H1 (cell line): Measurements from ENCODE around the gene BNIP5. TPM values are rescaled to one million over a fixed set of nuclear protein-coding genes. Genes with fewer than 3 reads are reported as not detected.

ENCODE experiments used
- CTCF ChIA-PET: fragments of 300-600 bp; sonication (Branson Sonifier 250); formaldehyde crosslinking; loops from one replicate; lab custom pipeline; 2021; ENCODE audit not compliant: partially characterized antibody; lab: Charles Lee
- POLR2A ChIA-PET: fragments of 300-600 bp; sonication (Branson Sonifier 250); formaldehyde crosslinking; loops from one replicate; lab custom pipeline; 2021; ENCODE audit warnings: inconsistent platforms; ENCODE audit not compliant: partially characterized antibody; lab: Charles Lee
- DNase-seq, 2 experiments: peaks; one replicate each; pipeline versions ENCODE4 v3.0.0 to v3.0.0-alpha.2; 2010 to 2022; ENCODE audit warnings: low spot score in 2 of 2, low read depth in 1 of 2, mixed read lengths in 1 of 2
- FAIRE-seq: peaks from 2 replicates; lab custom pipeline; 2011; peaks lifted over from hg19 to GRCh38; lab: Jason Lieb, UNC
- H2AFZ ChIP-seq: 2 replicates; pipeline ENCODE4 v1.8.1; 2012; ENCODE audit warnings: low read length, inconsistent platforms
- H2AK5ac ChIP-seq: 2 replicates; pipeline ENCODE4 v1.6.1; 2013; ENCODE audit warnings: low read depth, low read length
- H2BK120ac ChIP-seq: replicated peaks from 2 replicates; pipeline ENCODE3; 2013; ENCODE audit warnings: low read depth, low read length, inconsistent platforms
- H2BK12ac ChIP-seq: 2 replicates; pipeline ENCODE4 v1.6.1; 2013; ENCODE audit warnings: low read depth, low read length
- H2BK15ac ChIP-seq: 2 replicates; pipeline ENCODE4 v1.6.1; 2013; ENCODE audit warnings: low read length
- H2BK20ac ChIP-seq: 2 replicates; pipeline ENCODE4 v1.6.1; 2013; ENCODE audit warnings: low read length
- H2BK5ac ChIP-seq: 2 replicates; pipeline ENCODE4 v1.6.1; 2013; ENCODE audit warnings: low read depth, low read length
- H3K14ac ChIP-seq: 2 replicates; pipeline ENCODE4 v1.6.1; 2013; ENCODE audit warnings: inconsistent platforms; ENCODE audit not compliant: insufficient read length
- H3K18ac ChIP-seq: 2 replicates; pipeline ENCODE4 v1.6.1; 2013; ENCODE audit warnings: low read length; ENCODE audit errors: extremely low read depth
- H3K23ac ChIP-seq: 2 replicates; pipeline ENCODE4 v1.6.1; 2013; ENCODE audit warnings: inconsistent platforms; ENCODE audit not compliant: insufficient read length
- H3K23me2 ChIP-seq: 2 replicates; pipeline ENCODE4 v1.6.1; 2013; ENCODE audit warnings: low read depth, low read length
- H3K27ac ChIP-seq: 2 replicates; pipeline ENCODE4 v1.6.1; 2011; ENCODE audit warnings: low read depth, low read length, inconsistent platforms
- H3K27me3 ChIP-seq, 4 experiments: replicated peaks in 1 of 4; 1 replicate in 1 of 4; 2 replicates in 3 of 4; pipeline versions ENCODE4 v1.6.1 to v1.8.1; 2011 to 2013; ENCODE audit warnings: low read length in 3 of 4, mild to moderate bottlenecking in 3 of 4, inconsistent platforms in 2 of 4, mixed read lengths in 2 of 4, moderate library complexity in 1 of 4; ENCODE audit not compliant: control insufficient read depth in 3 of 4, insufficient read depth in 3 of 4; ENCODE audit errors: extremely low read depth in 1 of 4
- H3K36me3 ChIP-seq, 4 experiments: 2 replicates each; pipeline versions ENCODE4 v1.6.1 to v1.8.1; 2011 to 2013; ENCODE audit warnings: mild to moderate bottlenecking in 4 of 4, low read length in 3 of 4, moderate library complexity in 2 of 4, control low read depth in 1 of 4, inconsistent platforms in 1 of 4; ENCODE audit not compliant: insufficient read depth in 4 of 4, control insufficient read depth in 2 of 4
- H3K4ac ChIP-seq: replicated peaks from 2 replicates; pipeline ENCODE3; 2013; ENCODE audit warnings: low read length, low read depth, mixed read lengths, inconsistent platforms; ENCODE audit not compliant: insufficient read length
- H3K4me1 ChIP-seq, 4 experiments: replicated peaks in 1 of 4; 1 replicate in 1 of 4; 2 replicates in 3 of 4; pipeline versions ENCODE4 v1.6.1 to v1.8.1; 2011 to 2013; ENCODE audit warnings: low read length in 3 of 4, inconsistent platforms in 2 of 4, mixed read lengths in 1 of 4; ENCODE audit not compliant: insufficient read depth in 4 of 4, control insufficient read depth in 3 of 4
- H3K4me2 ChIP-seq, 2 experiments: 2 replicates each; pipeline versions ENCODE4 v1.6.1 to v1.8.1; 2011 to 2013; ENCODE audit warnings: low read depth in 2 of 2, low read length in 2 of 2, control low read depth in 1 of 2, inconsistent platforms in 1 of 2, mild to moderate bottlenecking in 1 of 2; ENCODE audit not compliant: insufficient read depth in 1 of 2
- H3K4me3 ChIP-seq, 4 experiments: fragments of 200-600, 300-600 bp in 1 of 4; sonication (generic), shearing (Covaris generic), sonication (Bioruptor Twin) in 1 of 4; 2 replicates each; pipeline versions ENCODE4 v1.5.1 to v1.8.1; 2011 to 2016; ENCODE audit warnings: low read length in 4 of 4, low read depth in 3 of 4, control low read depth in 2 of 4, inconsistent platforms in 2 of 4, mild to moderate bottlenecking in 2 of 4, mixed read lengths in 1 of 4, moderate library complexity in 1 of 4; ENCODE audit not compliant: insufficient read depth in 2 of 4; ENCODE audit errors: extremely low read depth in 1 of 4
- H3K56ac ChIP-seq: replicated peaks from 2 replicates; pipeline ENCODE3; 2013; ENCODE audit warnings: low read depth, mild to moderate bottlenecking, mixed read lengths, low read length, inconsistent platforms; ENCODE audit not compliant: insufficient read length
- H3K79me1 ChIP-seq: 2 replicates; pipeline ENCODE4 v1.6.1; 2013; ENCODE audit warnings: low read depth, low read length, control low read depth
- H3K79me2 ChIP-seq, 2 experiments: 2 replicates each; pipeline versions ENCODE4 v1.6.1 to v1.8.1; 2012 to 2013; ENCODE audit warnings: low read length in 2 of 2, mild to moderate bottlenecking in 2 of 2, inconsistent platforms in 1 of 2; ENCODE audit not compliant: insufficient read depth in 2 of 2, control insufficient read depth in 1 of 2
- H3K9ac ChIP-seq, 4 experiments: replicated peaks in 1 of 4; 1 replicate in 1 of 4; 2 replicates in 3 of 4; pipeline versions ENCODE4 v1.6.1 to v1.8.1; 2011 to 2013; ENCODE audit warnings: low read depth in 3 of 4, low read length in 3 of 4, control low read depth in 2 of 4, mild to moderate bottlenecking in 2 of 4, moderate library complexity in 2 of 4, inconsistent platforms in 1 of 4; ENCODE audit errors: extremely low read depth in 1 of 4
- H3K9me3 ChIP-seq, 2 experiments: 2 replicates each; pipeline versions ENCODE4 v1.6.1 to v1.8.1; 2012 to 2013; ENCODE audit warnings: mild to moderate bottlenecking in 2 of 2, moderate library complexity in 2 of 2, control low read depth in 1 of 2, inconsistent platforms in 1 of 2, low read depth in 1 of 2, low read length in 1 of 2, mixed read lengths in 1 of 2; ENCODE audit not compliant: insufficient read depth in 2 of 2
- H4K20me1 ChIP-seq, 2 experiments: replicated peaks in 1 of 2; 2 replicates each; pipeline versions ENCODE3 to v1.8.1; 2011 to 2013; ENCODE audit warnings: inconsistent platforms in 2 of 2, low read length in 2 of 2, mild to moderate bottlenecking in 1 of 2; ENCODE audit not compliant: insufficient read depth in 2 of 2, control insufficient read depth in 1 of 2
- H4K5ac ChIP-seq: 2 replicates; pipeline ENCODE4 v1.6.1; 2013; ENCODE audit warnings: low read length, low read depth, mixed read lengths, inconsistent platforms; ENCODE audit not compliant: insufficient read length
- H4K8ac ChIP-seq: 2 replicates; pipeline ENCODE4 v1.8.0; 2013; ENCODE audit warnings: mild to moderate bottlenecking, moderate library complexity, low read length, inconsistent platforms; ENCODE audit not compliant: insufficient read depth; ENCODE audit errors: extremely low read depth
- H4K91ac ChIP-seq: replicated peaks from 2 replicates; pipeline ENCODE3; 2013; ENCODE audit warnings: low read length, mixed read lengths, inconsistent platforms; ENCODE audit not compliant: insufficient read length
- CHD1 ChIP-seq: IDR thresholded peaks from 2 replicates; pipeline ENCODE4 v1.6.1; 2012; ENCODE audit warnings: low read depth, low read length, improper control_type of control experiment
- E2F6 ChIP-seq: IDR thresholded peaks from 2 replicates; pipeline ENCODE4 v1.6.1; 2012; ENCODE audit warnings: inconsistent platforms
- MAFK ChIP-seq: IDR thresholded peaks from 2 replicates; pipeline ENCODE4 v1.6.1; 2012; ENCODE audit warnings: low read depth, mild to moderate bottlenecking, improper control_type of control experiment, low read length
- NANOG ChIP-seq: IDR thresholded peaks from 2 replicates; pipeline ENCODE4 v1.6.1; 2011; ENCODE audit warnings: low read length, low read depth, mild to moderate bottlenecking, inconsistent platforms; ENCODE audit not compliant: insufficient read depth, poor library complexity, severe bottlenecking
- RXRA ChIP-seq: IDR thresholded peaks from 2 replicates; pipeline ENCODE4 v1.6.1; 2011; ENCODE audit warnings: low read depth, mild to moderate bottlenecking, low read length, moderate library complexity; ENCODE audit not compliant: insufficient read depth
- SRF ChIP-seq: IDR thresholded peaks from 2 replicates; pipeline ENCODE4 v1.6.1; 2011; ENCODE audit warnings: mild to moderate bottlenecking, low read depth, low read length, moderate library complexity
- TAF1 ChIP-seq: IDR thresholded peaks from 2 replicates; pipeline ENCODE4 v1.6.1; 2011; ENCODE audit warnings: mild to moderate bottlenecking, low read depth, low read length
- WGBS, 2 experiments: shearing (Covaris generic) in 1 of 2; methylation state at CpG; one replicate each; pipeline versions ENCODE4 v1.1.6 to v1.1.7; 2013 to 2015; ENCODE audit warnings: low lambda C conversion rate in 2 of 2, mixed read lengths in 2 of 2, inconsistent platforms in 1 of 2, low coverage in 1 of 2, missing lambda C conversion rate in 1 of 2; ENCODE audit not compliant: insufficient replicate concordance in 2 of 2, insufficient coverage in 1 of 2, insufficient read length in 1 of 2; ENCODE audit errors: extremely low coverage in 1 of 2, missing lambda C conversion rate in 1 of 2; 5-methylcytosine and 5-hydroxymethylcytosine counted together
- polyA plus RNA-seq, 7 experiments: library from polyadenylated mRNA; depleted of rRNA in 3 of 7; stranded (reverse) in 5 of 7; unstranded in 2 of 7; fragments of >200 nt in 5 of 7; fragments of 200-250 nt in 2 of 7; gene quantifications; 1 replicate in 5 of 7; 2 replicates in 1 of 7; 4 replicates in 1 of 7; pipeline versions ENCODE4 v1.2.1 to v1.2.3, GENCODE V29; 2011 to 2013; ENCODE audit warnings: missing spikeins in 2 of 7, mixed read lengths in 2 of 7
- total RNA-seq: library from RNA; stranded (reverse); fragmentation: NEBNext Ultra II Directional; extraction: Animal tissue kit (Norgen Biotek cat#: 25700); gene quantifications from 2 replicates; pipeline ENCODE4 v1.2.1, GENCODE V29; 2021

The BNIP5 gene
- total and polyA plus RNA-seq, 2 of the 8 experiments (the other 6 are each of a cell fraction or from before 2014, with no cell fraction given), result not detected

DNA sequence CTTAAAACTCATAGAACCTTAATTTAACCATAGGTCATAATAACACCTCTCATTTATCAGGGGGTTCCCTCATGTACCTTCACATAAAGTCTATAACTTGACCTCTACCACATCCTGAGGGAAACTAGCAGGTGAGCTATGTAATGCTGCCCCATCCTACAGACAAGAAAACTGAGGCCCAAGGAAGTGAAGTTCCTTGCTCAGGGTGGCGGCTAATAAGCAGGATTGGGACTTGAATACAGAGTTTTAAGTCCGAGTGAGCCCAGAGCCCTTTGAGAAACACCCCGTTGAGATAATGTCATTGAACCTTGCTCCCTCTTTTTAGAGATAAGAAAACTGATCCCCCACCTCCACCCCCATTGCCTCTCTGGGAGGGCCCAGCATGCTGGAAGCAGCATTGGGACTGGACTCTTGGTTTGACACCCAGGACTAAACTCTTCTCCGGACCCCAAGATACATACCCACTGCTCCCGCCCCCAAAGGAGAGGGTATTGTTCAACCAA, 429 bp downstream of the BNIP5 start:
- no peak overlapping the region for H2AK5ac ChIP-seq
- no peak overlapping the region for H2BK12ac ChIP-seq
- H3K23me2 ChIP-seq, result peaks cover 3% of the 10 kb centered on the region; the same call in 1 of the 2 replicates
- ChIA-PET POLR2A (no interaction called here), CTCF (interaction anchor here (1.3 to 2.9 kb wide), 2 partner anchors 22 to 24 kb away, joined by 3 to 13 read pairs; no protein-coding TSS in a partner anchor)
- H3K56ac ChIP-seq, result no peak overlapping the region
- H4K5ac ChIP-seq, result no peak overlapping the region
- peaks cover 0 to 5% (median 2%) of the 10 kb centered on the region in 4 experiments; a peak in 4 of 7 replicates for H3K4me1 ChIP-seq
- H3K4me2 ChIP-seq, result no peak overlapping the region
- no peaks in the 10 kb centered on the region for H3K79me2 ChIP-seq
- H2AFZ ChIP-seq, result no peak overlapping the region
- H3K79me1 ChIP-seq, result no peaks in the 10 kb centered on the region
- no peak overlapping the region for H4K8ac ChIP-seq
- H2BK15ac ChIP-seq, result no peak overlapping the region
- H3K23ac ChIP-seq, result no peak overlapping the region
- H2BK20ac ChIP-seq, result no peak overlapping the region
- no peak for FAIRE-seq
- no peak overlapping the region for H3K4me3 ChIP-seq
- no peaks in the 10 kb centered on the region for H4K20me1 ChIP-seq
- TF ChIP-seq SRF, result no peak
- TF ChIP-seq NANOG, result no peak
- no peak for TF ChIP-seq CHD1
- TF ChIP-seq E2F6, result no peak
- no peak for TF ChIP-seq RXRA
- no peak for TF ChIP-seq TAF1
- no peak for TF ChIP-seq MAFK
- no peak for DNase-seq
- no peak overlapping the region for H3K4ac ChIP-seq
- H4K91ac ChIP-seq, result no peak overlapping the region
- no peaks in the 10 kb centered on the region for H3K36me3 ChIP-seq
- no peak overlapping the region for H2BK5ac ChIP-seq
- H3K18ac ChIP-seq, result no peak overlapping the region
- H3K27me3 ChIP-seq, result peaks cover 0 to 9% (median 4%) of the 10 kb centered on the region in 4 experiments; a peak in 3 of 7 replicates
- no peak overlapping the region for H3K9ac ChIP-seq
- no peaks in the 10 kb centered on the region for H3K9me3 ChIP-seq
- no peak overlapping the region for H2BK120ac ChIP-seq
- H3K27ac ChIP-seq, result no peak overlapping the region
- WGBS, 2 experiments, result 81% methylated on average over 5 of the region's 5 CpGs; no CpG with 5 or more reads in 1 of the 2 experiments
- H3K14ac ChIP-seq, result no peak overlapping the region
